GM12864 (cell line): ENCODE data around the gene OLFML1.

Experiments used
- DNase-seq: peaks from one replicate; pipeline ENCODE4 v3.0.0-alpha.2; 2011; ENCODE audit warnings: low read depth
- H3K4me3 ChIP-seq: 2 replicates; pipeline ENCODE4 v1.5.1; 2011; ENCODE audit warnings: mild to moderate bottlenecking, low read depth, low read length, control low read depth
- CTCF ChIP-seq: IDR thresholded peaks from 2 replicates; pipeline ENCODE4 v1.5.1; 2011; ENCODE audit warnings: low read depth, mild to moderate bottlenecking, moderate library complexity, low read length, control low read depth, inconsistent platforms; ENCODE audit errors: missing control alignments

Gene OLFML1

DNA sequence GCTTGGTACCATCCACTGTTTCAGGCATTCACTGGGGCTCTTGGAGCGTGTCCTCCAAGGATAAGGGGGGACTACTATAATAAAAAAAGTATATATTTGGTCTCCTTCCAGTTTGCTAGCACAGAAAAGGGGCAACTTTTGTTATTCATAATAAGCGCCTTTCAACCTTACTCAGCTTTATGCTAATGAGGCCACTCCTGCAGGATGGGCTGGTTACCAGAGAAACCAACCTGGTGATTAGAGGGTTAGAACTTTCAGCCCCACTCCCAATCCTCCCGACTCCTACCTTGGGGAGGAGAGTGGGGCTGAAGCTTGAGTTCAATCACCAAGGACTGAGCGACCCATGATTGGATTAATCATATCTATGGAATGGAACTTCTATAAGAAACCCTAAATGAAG lies 60.3 kb downstream of the OLFML1 start:
- no peak for TF ChIP-seq CTCF
- no peak overlapping the region for H3K4me3 ChIP-seq

DNA sequence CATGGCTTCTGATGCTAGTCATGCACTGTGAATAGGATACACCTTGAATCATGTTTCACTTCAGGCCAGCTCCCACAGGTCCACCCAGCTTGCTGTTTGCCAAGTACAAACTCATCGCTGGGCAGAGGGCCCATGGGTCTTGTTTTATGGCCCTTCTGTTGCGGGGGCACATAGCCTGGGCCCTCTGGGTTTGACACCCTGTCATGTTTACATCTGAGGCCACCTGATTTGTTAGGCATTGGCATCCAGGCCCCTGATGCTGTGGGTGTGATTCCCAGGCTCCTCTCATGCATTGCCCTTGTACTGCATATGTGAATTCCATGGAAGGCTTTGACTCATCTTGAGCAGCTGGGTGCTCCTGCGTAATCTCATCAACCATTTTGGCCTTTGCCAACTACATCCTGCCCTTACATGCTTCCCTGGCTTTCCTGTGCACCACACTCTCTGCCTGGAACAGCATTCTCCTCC lies 61.1 kb downstream of the OLFML1 start:
- DNase-seq, result no peak
- H3K4me3 ChIP-seq, result no peak overlapping the region
- TF ChIP-seq CTCF, result no peak

More for the DNA sequence above, 60.3 kb downstream of the OLFML1 start:
- DNase-seq, result no peak

- no peak overlapping the region for H3K4me3 ChIP-seq
- no peak for DNase-seq
- no peak for TF ChIP-seq CTCF
These were observed 62.4 kb downstream of the OLFML1 start for GRCh38 chr11:7547687-7548086.

DNA sequence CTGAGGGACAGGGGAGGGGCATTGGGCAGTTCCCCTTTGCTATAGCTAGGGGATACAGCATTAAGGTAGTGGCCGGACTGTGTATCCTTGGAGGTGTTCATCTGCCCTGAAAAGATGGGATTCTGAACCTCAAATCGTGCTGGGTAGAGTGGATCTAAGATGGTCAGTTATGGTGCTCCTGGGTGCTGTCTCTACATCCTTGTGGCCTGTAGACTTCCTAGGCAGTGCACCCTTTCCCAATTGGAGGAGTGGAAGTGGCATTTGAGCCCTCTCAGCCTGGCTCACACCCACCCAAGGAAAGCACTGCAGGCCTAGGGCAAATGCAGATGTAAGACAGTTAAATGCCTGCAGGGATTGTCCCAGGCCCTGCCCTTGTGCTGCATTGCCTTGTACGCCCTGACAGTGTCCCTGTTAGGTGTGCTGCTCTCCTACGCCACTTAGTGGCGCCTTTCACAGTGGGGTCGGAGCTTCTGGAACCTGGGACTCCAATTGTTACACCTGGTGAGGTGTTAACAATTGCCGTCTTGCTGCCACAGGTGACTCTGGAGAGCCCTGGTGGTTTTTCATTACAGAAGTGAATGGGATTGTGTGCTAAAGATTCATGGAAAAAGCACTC lies 63.5 kb downstream of the OLFML1 start:
- H3K4me3 ChIP-seq, result no peak overlapping the region
- DNase-seq, result no peak
- peak; percentile 88 for TF ChIP-seq CTCF

DNA sequence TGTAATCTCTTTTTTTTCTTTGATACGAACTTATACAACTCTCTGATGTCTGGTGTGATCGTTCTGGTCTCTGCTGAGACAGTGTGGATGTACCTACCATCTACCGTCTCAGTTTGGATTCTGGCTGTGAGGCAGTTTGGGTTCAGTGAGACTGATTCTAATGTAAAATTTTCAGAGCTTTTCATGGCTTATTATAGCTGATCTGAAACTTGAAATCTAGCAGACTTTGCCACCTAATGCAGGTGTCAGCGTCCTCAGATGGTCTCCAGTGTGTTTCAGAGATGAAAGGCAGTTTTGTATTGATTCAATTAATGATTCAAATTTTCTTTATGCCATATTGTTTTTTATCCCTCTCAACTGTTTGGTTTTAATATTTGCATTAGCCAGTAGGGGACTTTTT lies 64.4 kb downstream of the OLFML1 start:
- DNase-seq, result no peak
- H3K4me3 ChIP-seq, result no peak overlapping the region
- no peak for TF ChIP-seq CTCF

DNA sequence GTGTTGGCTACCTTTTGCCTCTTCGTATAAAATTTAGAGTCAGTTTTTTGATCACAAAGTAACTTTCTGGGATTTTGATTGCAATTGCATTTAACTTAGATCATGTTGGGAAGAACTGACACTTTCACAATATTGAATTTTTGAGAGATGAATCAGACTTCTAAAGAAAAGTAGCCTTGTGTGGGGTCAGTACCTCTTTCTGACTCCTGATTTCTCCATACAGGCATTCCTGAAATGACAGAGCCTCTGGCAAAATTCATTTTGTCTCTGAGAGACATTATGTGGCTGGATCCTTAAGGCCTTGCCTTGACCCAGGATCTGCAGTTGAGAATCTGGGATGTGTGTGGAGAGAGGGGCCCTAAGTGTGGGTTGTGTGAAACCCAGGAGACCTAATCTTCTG lies 66.3 kb downstream of the OLFML1 start:
- no peak for DNase-seq
- TF ChIP-seq CTCF, result no peak

DNA sequence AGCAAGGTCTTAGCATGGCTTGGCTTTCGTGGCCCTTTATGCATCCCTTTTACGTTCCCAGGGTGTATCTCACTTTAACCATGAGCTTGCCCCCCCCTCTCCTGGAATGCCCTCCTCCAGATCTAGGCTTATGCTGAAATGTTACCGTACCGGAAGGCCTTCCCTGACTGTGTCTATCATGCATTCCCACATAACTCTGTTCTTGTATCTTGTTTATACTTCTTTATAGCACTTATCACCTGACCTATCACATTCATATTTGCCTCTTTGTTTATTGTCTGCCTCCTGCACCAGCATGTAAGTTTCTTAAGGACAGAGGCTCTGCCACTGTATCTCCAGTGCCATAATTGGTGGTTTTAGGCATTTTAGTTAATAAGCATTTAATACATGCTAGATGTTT lies 67.4 kb downstream of the OLFML1 start:
- H3K4me3 ChIP-seq, result no peak overlapping the region
- no peak for DNase-seq
- no peak for TF ChIP-seq CTCF

More for the DNA sequence above, 66.3 kb downstream of the OLFML1 start:
- no peak overlapping the region for H3K4me3 ChIP-seq
